HEK293 (cell line): ENCODE measurements around the gene TPM4.

Source experiments
- CTCF ChIA-PET: fragments of 350-600 bp; formaldehyde crosslinking; extraction: SDS; loops from one replicate; lab custom pipeline; 2021; ENCODE audit warnings: antibody characterized with exemption; lab: Yijun Ruan, JAX
- POLR2A ChIA-PET: fragments of 300-600 bp; formaldehyde crosslinking; extraction: SDS; loops from one replicate; lab custom pipeline; 2020; ENCODE audit warnings: antibody characterized with exemption, inconsistent platforms; lab: Yijun Ruan, JAX
- H3K27ac ChIP-seq: fragments of 200-500 bp; sonication (Bioruptor generic); 2 replicates; pipeline ENCODE4 v1.5.1; 2014; ENCODE audit warnings: low read depth, low read length, control low read depth, inconsistent platforms; ENCODE audit errors: extremely low read depth
- H3K36me3 ChIP-seq, 2 experiments: fragments of 200-500 bp in 1 of 2; sonication (Bioruptor generic) in 1 of 2; 1 replicate in 1 of 2; 2 replicates in 1 of 2; pipeline ENCODE4 v1.5.1; 2014 to 2017; ENCODE audit warnings: inconsistent platforms in 2 of 2, low read length in 2 of 2; ENCODE audit not compliant: control insufficient read depth in 2 of 2, insufficient read depth in 1 of 2
- H3K4me1 ChIP-seq: fragments of 200-500 bp; sonication (Bioruptor generic); 2 replicates; pipeline ENCODE4 v1.5.1; 2014; ENCODE audit warnings: mild to moderate bottlenecking, low read length, inconsistent platforms; ENCODE audit not compliant: control insufficient read depth, insufficient read depth
- H3K4me3 ChIP-seq: 2 replicates; pipeline ENCODE4 v1.5.1; 2011; ENCODE audit warnings: low read depth, mild to moderate bottlenecking, control low read depth, low read length, moderate library complexity
- H3K9me3 ChIP-seq: fragments of 200-500 bp; sonication (Bioruptor generic); 2 replicates; pipeline ENCODE4 v1.5.1; 2014; ENCODE audit warnings: low read depth, low read length, inconsistent platforms; ENCODE audit not compliant: control insufficient read depth, insufficient read depth
- SCRT2 ChIP-seq: fragments of 450-650 bp; formaldehyde crosslinking; IDR thresholded peaks from 2 replicates; pipeline ENCODE4 v1.5.1; 2016; ENCODE audit warnings: missing biosample characterization, missing genetic modification characterization
- ZFP69B ChIP-seq: fragments of 450-650 bp; formaldehyde crosslinking; IDR thresholded peaks from 2 replicates; pipeline ENCODE4 v1.5.1; 2016; ENCODE audit warnings: missing biosample characterization, missing genetic modification characterization
- ZNF132 ChIP-seq: fragments of 450-650 bp; formaldehyde crosslinking; IDR thresholded peaks from 2 replicates; pipeline ENCODE4 v1.5.1; 2017; ENCODE audit warnings: missing biosample characterization, missing genetic modification characterization, borderline replicate concordance
- ZNF133 ChIP-seq: fragments of 450-650 bp; formaldehyde crosslinking; IDR thresholded peaks from 2 replicates; pipeline ENCODE4 v1.5.1; 2016; ENCODE audit warnings: missing biosample characterization, missing genetic modification characterization
- ZNF2 ChIP-seq: fragments of 450-650 bp; formaldehyde crosslinking; IDR thresholded peaks from 2 replicates; pipeline ENCODE4 v1.5.1; 2016; ENCODE audit warnings: missing biosample characterization, missing genetic modification characterization
- ZNF223 ChIP-seq: fragments of 450-650 bp; formaldehyde crosslinking; IDR thresholded peaks from 2 replicates; pipeline ENCODE4 v1.5.1; 2016; ENCODE audit warnings: missing biosample characterization, missing genetic modification characterization
- ZNF302 ChIP-seq: fragments of 450-650 bp; formaldehyde crosslinking; IDR thresholded peaks from 2 replicates; pipeline ENCODE4 v1.5.1; 2016; ENCODE audit warnings: missing biosample characterization, missing genetic modification characterization, low read depth
- ZNF426 ChIP-seq: fragments of 450-650 bp; formaldehyde crosslinking; IDR thresholded peaks from 2 replicates; pipeline ENCODE4 v1.5.1; 2017; ENCODE audit warnings: missing biosample characterization, missing genetic modification characterization, mild to moderate bottlenecking, inconsistent platforms, moderate library complexity
- ZNF560 ChIP-seq: fragments of 450-650 bp; formaldehyde crosslinking; IDR thresholded peaks from 2 replicates; pipeline ENCODE4 v1.5.1; 2017; ENCODE audit warnings: missing biosample characterization, missing genetic modification characterization, borderline replicate concordance
- ZNF561 ChIP-seq: fragments of 450-650 bp; IDR thresholded peaks from 2 replicates; pipeline ENCODE4 v1.5.1; 2018; ENCODE audit warnings: missing biosample characterization, missing genetic modification characterization, borderline replicate concordance
- ZNF585B ChIP-seq: fragments of 450-650 bp; formaldehyde crosslinking; IDR thresholded peaks from 2 replicates; pipeline ENCODE4 v1.5.1; 2016; ENCODE audit warnings: missing biosample characterization, missing genetic modification characterization
- ZNF629 ChIP-seq: fragments of 450-650 bp; formaldehyde crosslinking; IDR thresholded peaks from 2 replicates; pipeline ENCODE4 v1.5.1; 2017; ENCODE audit warnings: missing biosample characterization, missing genetic modification characterization
- ZNF768 ChIP-seq: fragments of 450-650 bp; formaldehyde crosslinking; IDR thresholded peaks from 2 replicates; pipeline ENCODE4 v1.5.1; 2018; ENCODE audit warnings: missing biosample characterization, mild to moderate bottlenecking, missing genetic modification characterization
- TF ChIP-seq, protein P1 (sequence below): fragments of 450-650 bp; formaldehyde crosslinking; IDR thresholded peaks from 2 replicates; pipeline ENCODE4 v1.5.1; 2016; ENCODE audit warnings: missing biosample characterization, missing genetic modification characterization
- TF ChIP-seq, protein P2 (sequence below): fragments of 450-650 bp; formaldehyde crosslinking; IDR thresholded peaks from 2 replicates; pipeline ENCODE4; 2016; ENCODE audit warnings: missing biosample characterization, missing genetic modification characterization
- TF ChIP-seq, protein P3 (sequence below): sonication (generic); formaldehyde crosslinking; IDR thresholded peaks from 2 replicates; pipeline ENCODE4 v1.8.1; 2022; ENCODE audit warnings: mild to moderate bottlenecking, moderate library complexity, missing genetic modification reagents
- TF ChIP-seq, protein P4 (sequence below): fragments of 450-650 bp; formaldehyde crosslinking; IDR thresholded peaks from 2 replicates; pipeline ENCODE4 v1.5.1; 2017; ENCODE audit warnings: missing biosample characterization, missing genetic modification characterization

Gene TPM4

DNA sequence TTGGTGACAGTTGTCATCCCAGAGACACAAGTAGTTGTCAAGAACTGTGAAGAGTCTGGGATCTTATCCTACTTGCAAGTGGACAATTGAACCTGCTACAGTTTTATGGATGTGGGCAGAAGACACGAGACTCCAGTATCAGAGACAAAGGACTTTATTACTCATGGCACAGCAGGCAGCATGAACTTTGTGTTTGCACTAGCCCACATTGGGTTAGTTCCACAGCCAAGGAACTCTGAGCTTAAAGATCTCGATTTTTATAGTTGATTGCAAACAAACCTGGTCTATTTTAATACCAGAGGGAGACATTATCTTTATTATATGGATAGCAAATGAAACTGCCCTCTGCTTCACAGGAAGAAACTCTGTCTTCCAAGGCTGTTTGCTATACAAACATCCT is 16.0 kb upstream of the TPM4 start:
- no peak overlapping the region for H3K4me3 ChIP-seq
- no peaks in the 10 kb centered on the region for H3K36me3 ChIP-seq
- CTCF ChIA-PET: interaction anchor here (0.6 to 5.8 kb wide), 4 partner anchors 13 to 92 kb away, joined by 3 to 44 read pairs (median 6); partner anchors contain the start of genes RAB8A and TPM4
- POLR2A ChIA-PET: no interaction called here
- no peak overlapping the region for H3K27ac ChIP-seq
- H3K4me1 ChIP-seq: no peaks in the 10 kb centered on the region
- no peak for TF ChIP-seq ZNF768
- no peak for TF ChIP-seq ZNF426 (tag by site-specific recombination)
- no peak for TF ChIP-seq ZNF560 (tag by site-specific recombination)
- TF ChIP-seq ZNF629: no peak
- TF ChIP-seq ZNF302 (tag by site-specific recombination): no peak
- TF ChIP-seq, protein P1, sequence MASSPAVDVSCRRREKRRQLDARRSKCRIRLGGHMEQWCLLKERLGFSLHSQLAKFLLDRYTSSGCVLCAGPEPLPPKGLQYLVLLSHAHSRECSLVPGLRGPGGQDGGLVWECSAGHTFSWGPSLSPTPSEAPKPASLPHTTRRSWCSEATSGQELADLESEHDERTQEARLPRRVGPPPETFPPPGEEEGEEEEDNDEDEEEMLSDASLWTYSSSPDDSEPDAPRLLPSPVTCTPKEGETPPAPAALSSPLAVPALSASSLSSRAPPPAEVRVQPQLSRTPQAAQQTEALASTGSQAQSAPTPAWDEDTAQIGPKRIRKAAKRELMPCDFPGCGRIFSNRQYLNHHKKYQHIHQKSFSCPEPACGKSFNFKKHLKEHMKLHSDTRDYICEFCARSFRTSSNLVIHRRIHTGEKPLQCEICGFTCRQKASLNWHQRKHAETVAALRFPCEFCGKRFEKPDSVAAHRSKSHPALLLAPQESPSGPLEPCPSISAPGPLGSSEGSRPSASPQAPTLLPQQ: no peak
- TF ChIP-seq, protein P2, sequence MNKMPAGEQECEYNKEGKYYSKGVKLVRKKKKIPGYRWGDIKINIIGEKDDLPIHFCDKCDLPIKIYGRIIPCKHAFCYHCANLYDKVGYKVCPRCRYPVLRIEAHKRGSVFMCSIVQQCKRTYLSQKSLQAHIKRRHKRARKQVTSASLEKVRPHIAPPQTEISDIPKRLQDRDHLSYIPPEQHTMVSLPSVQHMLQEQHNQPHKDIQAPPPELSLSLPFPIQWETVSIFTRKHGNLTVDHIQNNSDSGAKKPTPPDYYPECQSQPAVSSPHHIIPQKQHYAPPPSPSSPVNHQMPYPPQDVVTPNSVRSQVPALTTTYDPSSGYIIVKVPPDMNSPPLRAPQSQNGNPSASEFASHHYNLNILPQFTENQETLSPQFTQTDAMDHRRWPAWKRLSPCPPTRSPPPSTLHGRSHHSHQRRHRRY (tag by site-specific recombination): no peak
- no peak for TF ChIP-seq ZFP69B (tag by site-specific recombination)
- TF ChIP-seq ZNF2 (tag by site-specific recombination): no peak
- no peak for TF ChIP-seq ZNF132 (tag by site-specific recombination)
- TF ChIP-seq ZNF585B (tag by site-specific recombination): no peak
- H3K9me3 ChIP-seq: no peaks in the 10 kb centered on the region

DNA sequence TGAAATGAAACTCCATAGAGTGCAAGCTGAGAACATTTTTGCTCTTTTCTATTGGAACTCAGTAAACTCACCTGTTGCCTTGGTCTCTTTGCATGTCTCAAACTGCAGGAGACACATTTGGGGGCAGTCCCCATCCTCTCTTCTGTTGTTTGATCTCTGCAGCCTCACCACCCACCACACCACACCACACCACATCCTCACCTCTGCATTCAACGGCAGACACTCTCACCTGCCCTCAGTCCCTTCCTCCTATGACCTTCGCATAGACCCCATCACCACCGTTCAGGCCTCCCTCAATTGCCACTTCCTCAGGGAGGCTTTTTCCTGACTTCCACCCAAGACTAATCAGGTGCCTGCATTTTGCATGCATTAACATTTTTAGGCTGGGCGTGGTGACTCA is 14.4 kb upstream of the TPM4 start:
- POLR2A ChIA-PET: no interaction called here
- H3K4me1 ChIP-seq: no peaks in the 10 kb centered on the region
- H3K36me3 ChIP-seq: no peaks in the 10 kb centered on the region
- H3K9me3 ChIP-seq: no peaks in the 10 kb centered on the region
- CTCF ChIA-PET: interaction anchor here (0.7 to 5.8 kb wide), 8 partner anchors 9 to 214 kb away, joined by 3 to 44 read pairs (median 6); partner anchors contain the start of genes FAM32A and TPM4
- TF ChIP-seq SCRT2 (tag by site-specific recombination) (peak; percentile 50), ZNF223 (tag by site-specific recombination) (no peak), ZNF561 (no peak), ZNF133 (tag by site-specific recombination) (no peak)
- TF ChIP-seq, protein P3, sequence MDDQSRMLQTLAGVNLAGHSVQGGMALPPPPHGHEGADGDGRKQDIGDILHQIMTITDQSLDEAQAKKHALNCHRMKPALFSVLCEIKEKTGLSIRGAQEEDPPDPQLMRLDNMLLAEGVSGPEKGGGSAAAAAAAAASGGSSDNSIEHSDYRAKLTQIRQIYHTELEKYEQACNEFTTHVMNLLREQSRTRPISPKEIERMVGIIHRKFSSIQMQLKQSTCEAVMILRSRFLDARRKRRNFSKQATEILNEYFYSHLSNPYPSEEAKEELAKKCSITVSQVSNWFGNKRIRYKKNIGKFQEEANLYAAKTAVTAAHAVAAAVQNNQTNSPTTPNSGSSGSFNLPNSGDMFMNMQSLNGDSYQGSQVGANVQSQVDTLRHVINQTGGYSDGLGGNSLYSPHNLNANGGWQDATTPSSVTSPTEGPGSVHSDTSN (CRISPR knock-in tag): no peak
- TF ChIP-seq, protein P4, sequence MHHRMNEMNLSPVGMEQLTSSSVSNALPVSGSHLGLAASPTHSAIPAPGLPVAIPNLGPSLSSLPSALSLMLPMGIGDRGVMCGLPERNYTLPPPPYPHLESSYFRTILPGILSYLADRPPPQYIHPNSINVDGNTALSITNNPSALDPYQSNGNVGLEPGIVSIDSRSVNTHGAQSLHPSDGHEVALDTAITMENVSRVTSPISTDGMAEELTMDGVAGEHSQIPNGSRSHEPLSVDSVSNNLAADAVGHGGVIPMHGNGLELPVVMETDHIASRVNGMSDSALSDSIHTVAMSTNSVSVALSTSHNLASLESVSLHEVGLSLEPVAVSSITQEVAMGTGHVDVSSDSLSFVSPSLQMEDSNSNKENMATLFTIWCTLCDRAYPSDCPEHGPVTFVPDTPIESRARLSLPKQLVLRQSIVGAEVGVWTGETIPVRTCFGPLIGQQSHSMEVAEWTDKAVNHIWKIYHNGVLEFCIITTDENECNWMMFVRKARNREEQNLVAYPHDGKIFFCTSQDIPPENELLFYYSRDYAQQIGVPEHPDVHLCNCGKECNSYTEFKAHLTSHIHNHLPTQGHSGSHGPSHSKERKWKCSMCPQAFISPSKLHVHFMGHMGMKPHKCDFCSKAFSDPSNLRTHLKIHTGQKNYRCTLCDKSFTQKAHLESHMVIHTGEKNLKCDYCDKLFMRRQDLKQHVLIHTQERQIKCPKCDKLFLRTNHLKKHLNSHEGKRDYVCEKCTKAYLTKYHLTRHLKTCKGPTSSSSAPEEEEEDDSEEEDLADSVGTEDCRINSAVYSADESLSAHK: no peak
- H3K4me3 ChIP-seq: no peak overlapping the region
- no peak overlapping the region for H3K27ac ChIP-seq
